ENCODE measurements around the gene LSAMP. TPM values are rescaled to one million over a fixed set of nuclear protein-coding genes. Genes with fewer than 3 reads are reported as not detected.

Gene LSAMP
- total and polyA plus RNA-seq, 2 of the 4 experiments (the other 2 are of a cell fraction), result 7.9 to 8.0 TPM

- no peak overlapping the region for H2AK5ac ChIP-seq (ENCODE audit: low read depth, low read length)
- H3K9me3 ChIP-seq (ENCODE audit: control insufficient read depth, insufficient read depth, low read length), result no peaks in the 10 kb centered on the region
- no peaks in the 10 kb centered on the region for H3K79me1 ChIP-seq (ENCODE audit: low read depth in 1 of 2, low read length in 2 of 2)
- ATAC-seq (ENCODE audit: low read depth), result no peak
- no peak overlapping the region for H4K8ac ChIP-seq (ENCODE audit: low read depth in 2 of 2, low read length in 2 of 2)
- no peaks in the 10 kb centered on the region for H4K20me1 ChIP-seq (ENCODE audit: insufficient read depth, low read length)
- H3K4ac ChIP-seq (ENCODE audit: low read depth, low read length), result no peak overlapping the region
- no peak overlapping the region for H4K91ac ChIP-seq (ENCODE audit: insufficient read depth, low read depth, low read length)
- no peak overlapping the region for H2AFZ ChIP-seq (replicated peaks; ENCODE audit: low read length, poor library complexity)
- no peaks in the 10 kb centered on the region for H3K27me3 ChIP-seq (ENCODE audit: control insufficient read depth, insufficient read depth, low read length)
- no peak overlapping the region for H3K4me2 ChIP-seq (ENCODE audit: low read depth, low read length)
- CTCF ChIA-PET, result no interaction called here
- H3K4me1 ChIP-seq (ENCODE audit: control insufficient read depth, insufficient read depth, low read length), result peaks cover 2% of the 10 kb centered on the region; the same call in 1 of the 2 replicates
- no peak overlapping the region for H3K56ac ChIP-seq (ENCODE audit: extremely low read depth, insufficient read depth, low read length)
- no TSS peak for BruUV-seq (replicated peaks)
- no peak overlapping the region for H2BK20ac ChIP-seq (ENCODE audit: low read depth, low read length)
- H2AK9ac ChIP-seq (replicated peaks; ENCODE audit: low read depth, low read length, poor library complexity), result no peak overlapping the region
- in situ Hi-C loops (cut with MboI; ENCODE audit: low sequenced_read_pairs), result no loop called here
- no peak overlapping the region for H4K5ac ChIP-seq (ENCODE audit: low read depth, low read length)
- H2BK5ac ChIP-seq (ENCODE audit: low read depth, low read length, poor library complexity, severe bottlenecking), result no peak overlapping the region
- POLR2A ChIA-PET (ENCODE audit: unreplicated experiment), result no interaction called here
- no peak for DNase-seq
- WGBS, 2 experiments (ENCODE audit: extremely low coverage in 2 of 2, insufficient read length in 1 of 2), result no CpG with 5 or more reads among the region's 4 CpGs
- TF ChIP-seq FOS (IDR thresholded peaks at IDR 0.05; ENCODE audit: low read depth, low read length) (no peak), RFX5 (IDR thresholded peaks at IDR 0.05; ENCODE audit: low read depth, low read length) (no peak), SMC3 (IDR thresholded peaks at IDR 0.05; ENCODE audit: low read depth, low read length) (no peak), CHD1 (IDR thresholded peaks at IDR 0.05; ENCODE audit: low read depth, low read length) (no peak), MAFK (IDR thresholded peaks at IDR 0.05; ENCODE audit: low read depth, low read length) (no peak), MAZ (IDR thresholded peaks at IDR 0.05; ENCODE audit: borderline replicate concordance, low read depth, low read length) (no peak), NFE2L2 (IDR thresholded peaks at IDR 0.05; ENCODE audit: low read depth, low read length) (no peak), ELK1 (IDR thresholded peaks at IDR 0.05; ENCODE audit: borderline replicate concordance, low read depth, low read length) (no peak), RCOR1 (IDR thresholded peaks at IDR 0.05; ENCODE audit: insufficient replicate concordance, low read length) (no peak), USF2 (IDR thresholded peaks at IDR 0.05; ENCODE audit: low read depth, low read length) (no peak), POLR2A (IDR thresholded peaks at IDR 0.05; ENCODE audit: low read depth, low read length) (no peak), BHLHE40 (IDR thresholded peaks at IDR 0.05; ENCODE audit: low read depth, low read length) (no peak), RAD21 (IDR thresholded peaks at IDR 0.05; ENCODE audit: low read length) (no peak), MXI1 (IDR thresholded peaks at IDR 0.05; ENCODE audit: borderline replicate concordance, low read depth, low read length) (no peak)
- TF ChIP-seq, protein P1, sequence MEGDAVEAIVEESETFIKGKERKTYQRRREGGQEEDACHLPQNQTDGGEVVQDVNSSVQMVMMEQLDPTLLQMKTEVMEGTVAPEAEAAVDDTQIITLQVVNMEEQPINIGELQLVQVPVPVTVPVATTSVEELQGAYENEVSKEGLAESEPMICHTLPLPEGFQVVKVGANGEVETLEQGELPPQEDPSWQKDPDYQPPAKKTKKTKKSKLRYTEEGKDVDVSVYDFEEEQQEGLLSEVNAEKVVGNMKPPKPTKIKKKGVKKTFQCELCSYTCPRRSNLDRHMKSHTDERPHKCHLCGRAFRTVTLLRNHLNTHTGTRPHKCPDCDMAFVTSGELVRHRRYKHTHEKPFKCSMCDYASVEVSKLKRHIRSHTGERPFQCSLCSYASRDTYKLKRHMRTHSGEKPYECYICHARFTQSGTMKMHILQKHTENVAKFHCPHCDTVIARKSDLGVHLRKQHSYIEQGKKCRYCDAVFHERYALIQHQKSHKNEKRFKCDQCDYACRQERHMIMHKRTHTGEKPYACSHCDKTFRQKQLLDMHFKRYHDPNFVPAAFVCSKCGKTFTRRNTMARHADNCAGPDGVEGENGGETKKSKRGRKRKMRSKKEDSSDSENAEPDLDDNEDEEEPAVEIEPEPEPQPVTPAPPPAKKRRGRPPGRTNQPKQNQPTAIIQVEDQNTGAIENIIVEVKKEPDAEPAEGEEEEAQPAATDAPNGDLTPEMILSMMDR (conservative IDR thresholded peaks at IDR 0.05; ENCODE audit: low read depth, low read length), result no peak
- dilution Hi-C loops (cut with HindIII; ENCODE audit: low sequenced_read_pairs, unreplicated experiment), result no loop called here
- H3K18ac ChIP-seq (ENCODE audit: low read depth, low read length), result no peak overlapping the region
- no peak overlapping the region for H2BK15ac ChIP-seq (ENCODE audit: low read depth, low read length)
- no peak overlapping the region for H3K27ac ChIP-seq (ENCODE audit: insufficient read depth, low read length)
- H3K14ac ChIP-seq (replicated peaks; ENCODE audit: low read depth, low read length), result no peak overlapping the region
- no peak overlapping the region for H3K23ac ChIP-seq (ENCODE audit: low read depth, low read length)
- H2BK120ac ChIP-seq (ENCODE audit: low read depth, low read length), result no peak overlapping the region
- no peaks in the 10 kb centered on the region for H3K36me3 ChIP-seq (ENCODE audit: control insufficient read depth, insufficient read depth, low read length)
- intact Hi-C loops (cut with micrococcal nuclease), result no loop called here
- no peak overlapping the region for H3K9ac ChIP-seq (ENCODE audit: low read depth, low read length)
- H3K9me1 ChIP-seq (ENCODE audit: insufficient read depth, low read length), result no peaks in the 10 kb centered on the region
- no peak overlapping the region for H3K4me3 ChIP-seq (ENCODE audit: insufficient read depth, low read depth, low read length)
Measured at GRCh38 chr3:116067326-116067725, 378.0 kb downstream of the LSAMP start.
